ENCODE results near the gene GHRH. TPM values are rescaled to one million over a fixed set of nuclear protein-coding genes. Genes with fewer than 3 reads are reported as not detected.

Gene GHRH
- total RNA-seq, 2 donors from 2014 or later = not detected

GRCh38 chr20:37279820-37280219, 18.2 kb upstream of the GHRH start:
- H3K27me3 Mint-ChIP-seq = no peaks in the 10 kb centered on the region
- no peak for ATAC-seq (replicated peaks)
- H3K4me1 Mint-ChIP-seq = peaks cover 8% of the 10 kb centered on the region
- H3K4me3 Mint-ChIP-seq = no peak overlapping the region
- no peak overlapping the region for H3K27ac Mint-ChIP-seq
- H3K9me3 Mint-ChIP-seq = no peaks in the 10 kb centered on the region
- H3K36me3 Mint-ChIP-seq (ENCODE audit: low read depth) = no peaks in the 10 kb centered on the region

- Mint-ChIP-seq H3K9me3 (no peaks in the 10 kb centered on the region), H3K27ac (no peak overlapping the region), H3K4me1 (peaks cover 8% of the 10 kb centered on the region), H3K4me3 (no peak overlapping the region), H3K27me3 (no peaks in the 10 kb centered on the region), H3K36me3 (ENCODE audit: low read depth) (no peaks in the 10 kb centered on the region)
- ATAC-seq (replicated peaks) = no peak
These were observed 17.5 kb upstream of the GHRH start for GRCh38 chr20:37278966-37279590.

- H3K27ac Mint-ChIP-seq = no peak overlapping the region
These were observed 15.6 kb upstream of the GHRH start for GRCh38 chr20:37277253-37277593.

GRCh38 chr20:37276494-37277252, 15.1 kb upstream of the GHRH start:
- Mint-ChIP-seq H3K36me3 (ENCODE audit: low read depth) (no peaks in the 10 kb centered on the region), H3K4me3 (peak overlapping the region; percentile 19), H3K27me3 (no peaks in the 10 kb centered on the region), H3K9me3 (no peaks in the 10 kb centered on the region), H3K4me1 (peaks cover 8% of the 10 kb centered on the region), H3K27ac (peak overlapping the region; percentile 50)
- ATAC-seq (replicated peaks) = peak; percentile 29

More at GRCh38 chr20:37277253-37277593, 15.6 kb upstream of the GHRH start:
- Mint-ChIP-seq H3K4me1 (peaks cover 8% of the 10 kb centered on the region), H3K4me3 (no peak overlapping the region), H3K27me3 (no peaks in the 10 kb centered on the region), H3K36me3 (ENCODE audit: low read depth) (no peaks in the 10 kb centered on the region), H3K9me3 (no peaks in the 10 kb centered on the region)
- no peak for ATAC-seq (replicated peaks)

- Mint-ChIP-seq H3K27me3 (no peaks in the 10 kb centered on the region), H3K27ac (no peak overlapping the region), H3K4me1 (peaks cover 8% of the 10 kb centered on the region), H3K9me3 (no peaks in the 10 kb centered on the region), H3K4me3 (no peak overlapping the region), H3K36me3 (ENCODE audit: low read depth) (no peaks in the 10 kb centered on the region)
- ATAC-seq (replicated peaks) = no peak
These were observed 13.4 kb upstream of the GHRH start for GRCh38 chr20:37274851-37275524.

GRCh38 chr20:37273988-37274387, 12.4 kb upstream of the GHRH start:
- no peaks in the 10 kb centered on the region for H3K27me3 Mint-ChIP-seq
- H3K9me3 Mint-ChIP-seq = no peaks in the 10 kb centered on the region

GRCh38 chr20:37271421-37271768, 9.8 kb upstream of the GHRH start:
- no peaks in the 10 kb centered on the region for H3K36me3 Mint-ChIP-seq (ENCODE audit: low read depth)
- H3K4me3 Mint-ChIP-seq = no peak overlapping the region
- H3K9me3 Mint-ChIP-seq = no peaks in the 10 kb centered on the region
- no peaks in the 10 kb centered on the region for H3K27me3 Mint-ChIP-seq
- H3K27ac Mint-ChIP-seq = no peak overlapping the region
- no peak for ATAC-seq (replicated peaks)
- no peaks in the 10 kb centered on the region for H3K4me1 Mint-ChIP-seq

More at GRCh38 chr20:37273988-37274387, 12.4 kb upstream of the GHRH start:
- Mint-ChIP-seq H3K27ac (no peak overlapping the region), H3K4me3 (no peak overlapping the region), H3K4me1 (peaks cover 8% of the 10 kb centered on the region), H3K36me3 (ENCODE audit: low read depth) (no peaks in the 10 kb centered on the region)
- ATAC-seq (replicated peaks) = no peak

GRCh38 chr20:37270576-37271420, 9.2 kb upstream of the GHRH start:
- ATAC-seq (replicated peaks) = no peak
- H3K9me3 Mint-ChIP-seq = no peaks in the 10 kb centered on the region
- H3K4me1 Mint-ChIP-seq = no peaks in the 10 kb centered on the region
- no peaks in the 10 kb centered on the region for H3K36me3 Mint-ChIP-seq (ENCODE audit: low read depth)
- H3K27me3 Mint-ChIP-seq = no peaks in the 10 kb centered on the region
- H3K27ac Mint-ChIP-seq = no peak overlapping the region
- no peak overlapping the region for H3K4me3 Mint-ChIP-seq

- no peaks in the 10 kb centered on the region for H3K36me3 Mint-ChIP-seq (ENCODE audit: low read depth)
These were observed 6.2 kb upstream of the GHRH start for GRCh38 chr20:37267667-37268313.

GRCh38 chr20:37266940-37267666, 5.5 kb upstream of the GHRH start:
- ATAC-seq (replicated peaks) = no peak
- no peaks in the 10 kb centered on the region for H3K36me3 Mint-ChIP-seq (ENCODE audit: low read depth)
- no peaks in the 10 kb centered on the region for H3K4me1 Mint-ChIP-seq
- no peaks in the 10 kb centered on the region for H3K9me3 Mint-ChIP-seq
- H3K27me3 Mint-ChIP-seq = peaks cover 3% of the 10 kb centered on the region
- H3K4me3 Mint-ChIP-seq = no peak overlapping the region
- no peak overlapping the region for H3K27ac Mint-ChIP-seq

More at GRCh38 chr20:37267667-37268313, 6.2 kb upstream of the GHRH start:
- Mint-ChIP-seq H3K27ac (no peak overlapping the region), H3K9me3 (no peaks in the 10 kb centered on the region), H3K4me1 (no peaks in the 10 kb centered on the region), H3K27me3 (no peaks in the 10 kb centered on the region), H3K4me3 (no peak overlapping the region)
- no peak for ATAC-seq (replicated peaks)

GRCh38 chr20:37265152-37265551, 3.5 kb upstream of the GHRH start:
- ATAC-seq (replicated peaks) = peak; percentile 91
- Mint-ChIP-seq H3K27me3 (peaks cover 3% of the 10 kb centered on the region), H3K4me1 (no peaks in the 10 kb centered on the region), H3K27ac (no peak overlapping the region), H3K4me3 (no peak overlapping the region), H3K36me3 (ENCODE audit: low read depth) (no peaks in the 10 kb centered on the region), H3K9me3 (no peaks in the 10 kb centered on the region)

- no peak overlapping the region for H3K27ac Mint-ChIP-seq
- no peak for ATAC-seq (replicated peaks)
- H3K4me1 Mint-ChIP-seq = no peaks in the 10 kb centered on the region
- peaks cover 12% of the 10 kb centered on the region for H3K27me3 Mint-ChIP-seq
- H3K36me3 Mint-ChIP-seq (ENCODE audit: low read depth) = no peaks in the 10 kb centered on the region
- H3K4me3 Mint-ChIP-seq = no peak overlapping the region
- no peaks in the 10 kb centered on the region for H3K9me3 Mint-ChIP-seq
These were observed 2.1 kb upstream of the GHRH start for GRCh38 chr20:37263686-37264085.

- no peaks in the 10 kb centered on the region for H3K36me3 Mint-ChIP-seq (ENCODE audit: low read depth)
- H3K9me3 Mint-ChIP-seq = no peaks in the 10 kb centered on the region
- no peaks in the 10 kb centered on the region for H3K4me1 Mint-ChIP-seq
- H3K27ac Mint-ChIP-seq = no peak overlapping the region
- peaks cover 12% of the 10 kb centered on the region for H3K27me3 Mint-ChIP-seq
- no peak for ATAC-seq (replicated peaks)
- H3K4me3 Mint-ChIP-seq = no peak overlapping the region
These were observed 891 bp upstream of the GHRH start for GRCh38 chr20:37262505-37262904.

All from activated T-helper 17 cell treated with anti-CD3 and anti-CD28 coated beads, Interleukin-2, amount 50 U/mL, for 72 hours (primary cell).